ENCODE measurements around the gene CYSTM1.

Gene CYSTM1

GRCh38 chr5:140165101-140165922, 9.7 kb upstream of the CYSTM1 start:
- Histone ChIP-seq H3K9me3 (replicated peaks; ENCODE audit: low read length) (no peaks in the 10 kb centered on the region), H3K4me1 (ENCODE audit: control insufficient read depth, insufficient read depth, low read length) (no peaks in the 10 kb centered on the region), H3K36me3 (ENCODE audit: insufficient read depth, low read length) (no peaks in the 10 kb centered on the region), H3K27me3 (ENCODE audit: control insufficient read depth, insufficient read depth, low read length) (no peaks in the 10 kb centered on the region), H3K9ac (ENCODE audit: low read depth, low read length) (no peak overlapping the region), H3K4me3 (ENCODE audit: low read length) (no peak overlapping the region), H3K4me2 (ENCODE audit: low read length) (no peak overlapping the region)

GRCh38 chr5:140165923-140166270, 9.1 kb upstream of the CYSTM1 start:
- Histone ChIP-seq H3K9me3 (replicated peaks; ENCODE audit: low read length) (no peaks in the 10 kb centered on the region), H3K27me3 (ENCODE audit: control insufficient read depth, insufficient read depth, low read length) (no peaks in the 10 kb centered on the region), H3K4me2 (ENCODE audit: low read length) (no peak overlapping the region), H3K9ac (ENCODE audit: low read depth, low read length) (no peak overlapping the region), H3K36me3 (ENCODE audit: insufficient read depth, low read length) (no peaks in the 10 kb centered on the region), H3K4me3 (ENCODE audit: low read length) (no peak overlapping the region), H3K4me1 (ENCODE audit: control insufficient read depth, insufficient read depth, low read length) (no peaks in the 10 kb centered on the region)

GRCh38 chr5:140166911-140167310, 8.1 kb upstream of the CYSTM1 start:
- H3K36me3 ChIP-seq (ENCODE audit: insufficient read depth, low read length): no peaks in the 10 kb centered on the region
- H3K9ac ChIP-seq (ENCODE audit: low read depth, low read length): no peak overlapping the region
- H3K9me3 ChIP-seq (replicated peaks; ENCODE audit: low read length): no peaks in the 10 kb centered on the region
- no peaks in the 10 kb centered on the region for H3K27me3 ChIP-seq (ENCODE audit: control insufficient read depth, insufficient read depth, low read length)
- no peak overlapping the region for H3K4me2 ChIP-seq (ENCODE audit: low read length)
- no peaks in the 10 kb centered on the region for H3K4me1 ChIP-seq (ENCODE audit: control insufficient read depth, insufficient read depth, low read length)
- H3K4me3 ChIP-seq (ENCODE audit: low read length): no peak overlapping the region

- Histone ChIP-seq H3K36me3 (ENCODE audit: insufficient read depth, low read length) (no peaks in the 10 kb centered on the region), H3K4me3 (ENCODE audit: low read length) (no peak overlapping the region), H3K4me2 (ENCODE audit: low read length) (no peak overlapping the region), H3K9me3 (replicated peaks; ENCODE audit: low read length) (no peaks in the 10 kb centered on the region), H3K4me1 (ENCODE audit: control insufficient read depth, insufficient read depth, low read length) (no peaks in the 10 kb centered on the region), H3K27me3 (ENCODE audit: control insufficient read depth, insufficient read depth, low read length) (no peaks in the 10 kb centered on the region), H3K9ac (ENCODE audit: low read depth, low read length) (no peak overlapping the region)
These were observed 6.6 kb upstream of the CYSTM1 start for GRCh38 chr5:140168371-140168770.

GRCh38 chr5:140169410-140169809, 5.6 kb upstream of the CYSTM1 start:
- H3K9me3 ChIP-seq (replicated peaks; ENCODE audit: low read length): no peaks in the 10 kb centered on the region
- no peak overlapping the region for H3K9ac ChIP-seq (ENCODE audit: low read depth, low read length)
- H3K4me3 ChIP-seq (ENCODE audit: low read length): no peak overlapping the region
- no peaks in the 10 kb centered on the region for H3K27me3 ChIP-seq (ENCODE audit: control insufficient read depth, insufficient read depth, low read length)
- H3K4me1 ChIP-seq (ENCODE audit: control insufficient read depth, insufficient read depth, low read length): peaks cover under 1% of the 10 kb centered on the region
- H3K36me3 ChIP-seq (ENCODE audit: insufficient read depth, low read length): no peaks in the 10 kb centered on the region
- H3K4me2 ChIP-seq (ENCODE audit: low read length): no peak overlapping the region

GRCh38 chr5:140172483-140172882, 2.5 kb upstream of the CYSTM1 start:
- H3K27me3 ChIP-seq (ENCODE audit: control insufficient read depth, insufficient read depth, low read length): no peaks in the 10 kb centered on the region
- no peaks in the 10 kb centered on the region for H3K36me3 ChIP-seq (ENCODE audit: insufficient read depth, low read length)
- no peak overlapping the region for H3K9ac ChIP-seq (ENCODE audit: low read depth, low read length)
- no peak overlapping the region for H3K4me3 ChIP-seq (ENCODE audit: low read length)
- H3K4me2 ChIP-seq (ENCODE audit: low read length): no peak overlapping the region
- no peaks in the 10 kb centered on the region for H3K9me3 ChIP-seq (replicated peaks; ENCODE audit: low read length)
- H3K4me1 ChIP-seq (ENCODE audit: control insufficient read depth, insufficient read depth, low read length): peaks cover 12% of the 10 kb centered on the region

GRCh38 chr5:140174014-140174413, 974 bp upstream of the CYSTM1 start:
- Histone ChIP-seq H3K9me3 (replicated peaks; ENCODE audit: low read length) (no peaks in the 10 kb centered on the region), H3K4me1 (ENCODE audit: control insufficient read depth, insufficient read depth, low read length) (peaks cover 19% of the 10 kb centered on the region), H3K9ac (ENCODE audit: low read depth, low read length) (no peak overlapping the region), H3K36me3 (ENCODE audit: insufficient read depth, low read length) (no peaks in the 10 kb centered on the region), H3K4me2 (ENCODE audit: low read length) (no peak overlapping the region), H3K27me3 (ENCODE audit: control insufficient read depth, insufficient read depth, low read length) (no peaks in the 10 kb centered on the region), H3K4me3 (ENCODE audit: low read length) (no peak overlapping the region)

- Histone ChIP-seq H3K9me3 (replicated peaks; ENCODE audit: low read length) (no peaks in the 10 kb centered on the region), H3K4me1 (ENCODE audit: control insufficient read depth, insufficient read depth, low read length) (peaks cover 19% of the 10 kb centered on the region), H3K36me3 (ENCODE audit: insufficient read depth, low read length) (no peaks in the 10 kb centered on the region), H3K27me3 (ENCODE audit: control insufficient read depth, insufficient read depth, low read length) (no peaks in the 10 kb centered on the region), H3K9ac (ENCODE audit: low read depth, low read length) (peak overlapping the region; percentile 85), H3K4me3 (ENCODE audit: low read length) (peak overlapping the region; percentile 81), H3K4me2 (ENCODE audit: low read length) (peak overlapping the region; percentile 85)
These were observed 511 bp downstream of the CYSTM1 start for GRCh38 chr5:140175367-140176030.

GRCh38 chr5:140176031-140176387, 1.0 kb downstream of the CYSTM1 start:
- Histone ChIP-seq H3K4me1 (ENCODE audit: control insufficient read depth, insufficient read depth, low read length) (peaks cover 19% of the 10 kb centered on the region), H3K4me2 (ENCODE audit: low read length) (peak overlapping the region; percentile 85), H3K27me3 (ENCODE audit: control insufficient read depth, insufficient read depth, low read length) (no peaks in the 10 kb centered on the region), H3K9ac (ENCODE audit: low read depth, low read length) (peak overlapping the region; percentile 85), H3K9me3 (replicated peaks; ENCODE audit: low read length) (no peaks in the 10 kb centered on the region), H3K36me3 (ENCODE audit: insufficient read depth, low read length) (no peaks in the 10 kb centered on the region), H3K4me3 (ENCODE audit: low read length) (peak overlapping the region; percentile 81)

GRCh38 chr5:140178086-140178410, 3.1 kb downstream of the CYSTM1 start:
- Histone ChIP-seq H3K9me3 (replicated peaks; ENCODE audit: low read length) (no peaks in the 10 kb centered on the region), H3K4me1 (ENCODE audit: control insufficient read depth, insufficient read depth, low read length) (peaks cover 30% of the 10 kb centered on the region)

GRCh38 chr5:140178482-140179116, 3.6 kb downstream of the CYSTM1 start:
- Histone ChIP-seq H3K4me1 (ENCODE audit: control insufficient read depth, insufficient read depth, low read length) (peaks cover 32% of the 10 kb centered on the region), H3K9me3 (replicated peaks; ENCODE audit: low read length) (no peaks in the 10 kb centered on the region), H3K4me2 (ENCODE audit: low read length) (no peak overlapping the region), H3K36me3 (ENCODE audit: insufficient read depth, low read length) (no peaks in the 10 kb centered on the region), H3K9ac (ENCODE audit: low read depth, low read length) (no peak overlapping the region), H3K27me3 (ENCODE audit: control insufficient read depth, insufficient read depth, low read length) (no peaks in the 10 kb centered on the region), H3K4me3 (ENCODE audit: low read length) (no peak overlapping the region)

More at GRCh38 chr5:140178086-140178410, 3.1 kb downstream of the CYSTM1 start:
- Histone ChIP-seq H3K36me3 (ENCODE audit: insufficient read depth, low read length) (no peaks in the 10 kb centered on the region), H3K4me3 (ENCODE audit: low read length) (no peak overlapping the region), H3K4me2 (ENCODE audit: low read length) (no peak overlapping the region), H3K27me3 (ENCODE audit: control insufficient read depth, insufficient read depth, low read length) (no peaks in the 10 kb centered on the region), H3K9ac (ENCODE audit: low read depth, low read length) (no peak overlapping the region)
